ENCODE data around the gene CEP152. TPM values are rescaled to one million over a fixed set of nuclear protein-coding genes. Genes with fewer than 3 reads are reported as not detected.

The CEP152 gene
- total and polyA plus RNA-seq, 9 of the 15 experiments (the other 6 are each of a cell fraction or from before 2014, with no cell fraction given): 9.9 to 43.0 (median 23.6) TPM

- no peak for TF ChIP-seq ZFP30 (CRISPR knock-in tag; IDR thresholded peaks at IDR 0.05; ENCODE audit: borderline replicate concordance)
- no peak for TF ChIP-seq PML (IDR thresholded peaks at IDR 0.05; ENCODE audit: low read length)
- no peak for TF ChIP-seq ZNF696 (CRISPR knock-in tag; conservative IDR thresholded peaks at IDR 0.05)
- TF ChIP-seq ZNF449 (CRISPR knock-in tag; IDR thresholded peaks at IDR 0.05): no peak
- TF ChIP-seq ZKSCAN1 (IDR thresholded peaks at IDR 0.05; ENCODE audit: low read depth, low read length): no peak
- TF ChIP-seq REST (IDR thresholded peaks at IDR 0.05; ENCODE audit: borderline replicate concordance): peak; percentile 65
- no peak for TF ChIP-seq REST (CRISPR knock-in tag; IDR thresholded peaks at IDR 0.05; ENCODE audit: low read depth)
- peak; percentile 89 for TF ChIP-seq NFE2 (IDR thresholded peaks at IDR 0.05; ENCODE audit: low read depth)
- 0 out of 2 replicates have a peak, but pooled peaks have one; percentile 3 for TF ChIP-seq CBFA2T3 (IDR thresholded peaks at IDR 0.05)
- TF ChIP-seq NCOR1 (IDR thresholded peaks at IDR 0.05): no peak
- TF ChIP-seq HDAC6 (IDR thresholded peaks at IDR 0.05; ENCODE audit: low read depth, low read length): no peak
- no peak for TF ChIP-seq FUS (optimal IDR thresholded peaks at IDR 0.05; ENCODE audit: low read depth, low read length)
- no peak for TF ChIP-seq THRAP3 (IDR thresholded peaks at IDR 0.05; ENCODE audit: borderline replicate concordance)
- TF ChIP-seq ZNF263 (CRISPR knock-in tag; IDR thresholded peaks at IDR 0.05; ENCODE audit: borderline replicate concordance): no peak
- TF ChIP-seq FOXK2 (conservative IDR thresholded peaks at IDR 0.05 in 1 of 2, IDR thresholded peaks at IDR 0.05 in 1 of 2; ENCODE audit: low read depth in 2 of 2): no peak
- no peak for TF ChIP-seq DNMT1 (IDR thresholded peaks at IDR 0.05)
- no peak for TF ChIP-seq RAD51 (IDR thresholded peaks at IDR 0.05; ENCODE audit: borderline replicate concordance, low read depth)
- TF ChIP-seq USF2 (CRISPR knock-in tag; IDR thresholded peaks at IDR 0.05): no peak
- no peak for TF ChIP-seq ZC3H11A (IDR thresholded peaks at IDR 0.05; ENCODE audit: low read depth, low read length)
- TF ChIP-seq FOXM1 (IDR thresholded peaks at IDR 0.05; ENCODE audit: low read depth): no peak
- no peak for TF ChIP-seq FOXM1 (CRISPR knock-in tag; IDR thresholded peaks at IDR 0.05; ENCODE audit: low read depth)
- TF ChIP-seq PHB (CRISPR knock-in tag; IDR thresholded peaks at IDR 0.05): no peak
Measured at GRCh38 chr15:48718646-48719045, 92.2 kb downstream of the CEP152 start (continued).
